Activated effector memory CD4-positive, alpha-beta T cell treated with anti-CD3 and anti-CD28 coated beads, Interleukin-2, amount 50 U/mL, for 16 hours (primary cell): Measurements from ENCODE around the gene ODF4.

ENCODE experiments used
- DNase-seq: peaks from one replicate; pipeline ENCODE4 v3.0.0-alpha.2; 2020

The ODF4 gene

GRCh38 chr17:8339540-8339939, at the start of gene ODF4:
TSS of gene ODF4 (plus strand) at chr17:8339840. CDS start at chr17:8340052, 212 bp downstream.
- no peak for DNase-seq

- DNase-seq, result no peak
These were observed 49.6 kb upstream of the ODF4 start for GRCh38 chr17:8290043-8290442.

GRCh38 chr17:8292639-8293395, 46.8 kb upstream of the ODF4 start:
- DNase-seq, result no peak

GRCh38 chr17:8294361-8294760, 45.3 kb upstream of the ODF4 start:
- DNase-seq, result no peak

GRCh38 chr17:8294814-8295316, 44.8 kb upstream of the ODF4 start:
- no peak for DNase-seq

- DNase-seq, result no peak
These were observed 39.4 kb upstream of the ODF4 start for GRCh38 chr17:8300226-8300625.

GRCh38 chr17:8300627-8301242, 38.9 kb upstream of the ODF4 start:
- DNase-seq, result peak; percentile 85

GRCh38 chr17:8310601-8311123, 29.0 kb upstream of the ODF4 start:
- no peak for DNase-seq

GRCh38 chr17:8311131-8311790, 28.4 kb upstream of the ODF4 start:
- no peak for DNase-seq

GRCh38 chr17:8312251-8312650, 27.4 kb upstream of the ODF4 start:
- no peak for DNase-seq

GRCh38 chr17:8312726-8313600, 26.7 kb upstream of the ODF4 start:
- no peak for DNase-seq

GRCh38 chr17:8314797-8315763, 24.6 kb upstream of the ODF4 start:
- DNase-seq, result no peak

- DNase-seq, result no peak
These were observed 23.8 kb upstream of the ODF4 start for GRCh38 chr17:8315764-8316217.

- no peak for DNase-seq
These were observed 21.4 kb upstream of the ODF4 start for GRCh38 chr17:8318010-8318935.

GRCh38 chr17:8320262-8320661, 19.4 kb upstream of the ODF4 start:
- DNase-seq, result no peak

GRCh38 chr17:8320990-8321389, 18.6 kb upstream of the ODF4 start:
- DNase-seq, result no peak

GRCh38 chr17:8322061-8322460, 17.6 kb upstream of the ODF4 start:
- no peak for DNase-seq

GRCh38 chr17:8324132-8324531, 15.5 kb upstream of the ODF4 start:
- no peak for DNase-seq

- DNase-seq, result no peak
These were observed 14.7 kb upstream of the ODF4 start for GRCh38 chr17:8324923-8325322.
